RCC 7860 (cell line): ENCODE measurements around the gene OR1D2.
"Not testable (repeated sequence)": the region's sequence is repeated elsewhere in the genome, so short reads cannot be mapped to it uniquely, and the experiment has no call there.

Experiments
- DNase-seq: peaks from one replicate; pipeline ENCODE4 v3.0.0-alpha.2; 2015; ENCODE audit warnings: low spot score
- FAIRE-seq: peaks from 2 replicates; lab custom pipeline; 2012; peaks lifted over from hg19 to GRCh38; lab: Jason Lieb, UNC

The OR1D2 gene, protein sequence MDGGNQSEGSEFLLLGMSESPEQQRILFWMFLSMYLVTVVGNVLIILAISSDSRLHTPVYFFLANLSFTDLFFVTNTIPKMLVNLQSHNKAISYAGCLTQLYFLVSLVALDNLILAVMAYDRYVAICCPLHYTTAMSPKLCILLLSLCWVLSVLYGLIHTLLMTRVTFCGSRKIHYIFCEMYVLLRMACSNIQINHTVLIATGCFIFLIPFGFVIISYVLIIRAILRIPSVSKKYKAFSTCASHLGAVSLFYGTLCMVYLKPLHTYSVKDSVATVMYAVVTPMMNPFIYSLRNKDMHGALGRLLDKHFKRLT

DNA sequence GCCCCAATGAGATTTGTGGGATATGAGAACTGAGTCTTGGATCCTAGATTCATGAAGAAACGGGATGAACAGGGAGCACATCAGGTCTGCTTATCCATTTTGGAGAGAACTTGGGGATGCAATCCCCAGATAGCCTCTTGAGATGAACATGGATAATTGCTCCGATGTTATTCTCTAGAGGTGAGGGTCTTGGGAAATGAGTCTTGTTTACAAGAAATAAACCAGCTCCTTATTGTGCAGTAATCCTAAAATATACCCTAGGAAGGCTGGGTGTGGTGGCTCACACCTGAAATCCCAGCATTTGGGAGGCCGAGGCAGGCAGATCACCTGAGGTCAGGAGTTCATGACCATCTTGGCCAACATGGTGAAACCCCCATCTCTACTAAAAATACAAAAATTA, at the start of gene OR1D2:
Gene OR1D2 (minus strand): TSS at position 101 of the 400 bp plus-strand sequence. CDS start 11,426 bp downstream, outside the sequence.
- DNase-seq (no peak), FAIRE-seq (no peak)

DNA sequence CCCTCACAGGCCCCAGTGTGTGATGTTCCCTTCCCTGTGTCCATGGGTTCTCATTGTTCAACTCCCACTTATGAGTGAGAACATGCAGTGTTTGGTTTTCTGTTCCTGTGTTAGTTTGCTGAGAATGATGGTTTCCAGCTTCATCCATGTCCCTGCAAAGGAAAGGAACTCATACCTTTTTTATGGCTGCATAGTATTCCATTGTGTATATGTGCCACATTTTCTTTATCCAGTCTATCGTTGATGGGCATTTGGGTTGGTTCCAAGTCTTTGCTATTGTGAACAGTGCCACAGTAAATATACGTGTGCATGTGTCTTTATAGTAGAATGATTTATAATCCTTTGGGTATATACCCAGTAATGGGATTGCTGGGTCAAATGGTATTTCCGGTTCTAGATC, 33.3 kb upstream of the OR1D2 start:
- FAIRE-seq, DNase-seq: not testable (repeated sequence)

DNA sequence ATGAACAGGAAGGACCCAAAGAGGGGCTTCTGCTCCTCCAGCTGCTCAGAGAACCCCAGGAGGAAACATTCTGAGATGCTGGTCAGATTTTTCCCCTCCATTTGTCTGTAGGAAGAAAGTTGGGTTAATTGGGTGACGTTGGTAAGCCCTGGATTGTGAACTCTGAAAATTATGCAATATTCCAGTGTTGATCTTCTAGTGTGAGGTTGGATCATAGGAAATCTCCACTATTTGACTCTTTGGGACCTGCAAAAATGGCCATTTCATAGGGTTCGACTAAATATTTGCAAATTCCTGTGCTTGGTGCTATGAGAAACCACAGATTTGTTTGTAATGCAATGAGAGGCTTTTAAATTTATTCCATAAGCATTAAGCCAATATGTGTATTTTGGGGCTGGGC, 23.2 kb upstream of the OR1D2 start, which contains the start of gene OR1G1:
Gene OR1G1 (minus strand): TSS at position 101 of the 400 bp plus-strand sequence. CDS start 0 bp downstream, at position 101.
- no peak for FAIRE-seq

DNA sequence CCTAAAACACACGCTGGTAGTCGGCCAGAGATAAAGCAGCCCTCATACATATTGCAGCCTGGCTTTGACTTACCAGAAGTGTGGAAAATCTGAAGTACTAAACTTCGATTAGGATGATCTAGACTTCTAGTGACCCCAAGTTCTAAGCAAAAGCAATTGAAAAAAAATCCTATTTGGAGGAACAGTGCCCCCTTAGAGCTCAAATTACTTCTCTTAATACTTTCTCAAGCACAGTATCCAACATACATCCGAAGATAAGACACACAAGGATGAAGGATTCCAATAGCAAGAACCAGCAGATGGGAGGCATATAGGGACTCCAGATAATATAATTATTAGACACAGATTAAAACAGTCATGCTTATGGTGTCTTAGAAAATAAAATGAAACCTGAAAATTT, 30.4 kb downstream of the OR1D2 start:
- DNase-seq, FAIRE-seq: not testable (repeated sequence)

More for the DNA sequence above, 23.2 kb upstream of the OR1D2 start, which contains the start of gene OR1G1:
- no peak for DNase-seq

DNA sequence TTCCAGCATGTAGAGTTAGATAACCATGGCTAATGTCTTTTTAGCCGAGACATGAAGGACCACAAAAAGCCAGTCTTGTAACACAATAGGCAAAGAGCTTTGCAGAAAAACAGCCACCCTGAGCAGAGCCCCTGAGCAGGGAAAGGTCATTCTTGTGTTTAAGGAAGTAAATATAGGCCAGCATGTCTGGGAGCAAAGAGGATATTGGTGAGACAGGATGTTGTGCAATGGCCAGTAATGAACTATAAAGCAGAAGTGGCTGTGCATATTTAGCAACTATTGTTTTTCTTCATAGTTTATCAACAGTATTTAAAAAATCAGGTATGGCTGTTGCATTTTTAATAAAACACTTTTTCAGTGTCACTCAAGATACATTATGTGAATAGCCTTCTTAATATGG, 39.0 kb downstream of the OR1D2 start:
- not testable (repeated sequence) for FAIRE-seq, DNase-seq

DNA sequence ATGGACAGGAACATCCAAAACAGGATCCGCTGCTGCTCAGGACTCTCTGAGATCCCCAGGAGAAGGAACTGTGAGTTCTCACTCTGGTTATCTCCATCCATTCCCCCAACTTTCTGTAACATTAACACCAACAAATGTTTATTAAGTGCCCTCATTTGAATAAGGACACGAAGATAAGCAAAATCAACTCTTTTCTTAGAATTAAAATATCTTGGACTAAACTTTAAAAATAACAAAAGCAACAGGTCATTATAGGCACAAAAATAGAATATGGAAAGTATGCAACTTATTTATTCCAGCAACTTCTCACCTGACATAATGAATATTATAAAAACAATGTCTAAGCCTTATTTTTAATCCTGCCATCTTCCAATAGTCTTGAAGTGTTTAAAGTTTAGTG, 40.7 kb downstream of the OR1D2 start, which contains the start of gene OR1D5:
Gene OR1D5 (minus strand): TSS at position 101 of the 400 bp plus-strand sequence. CDS start 0 bp downstream, at position 101.
- not testable (repeated sequence) for DNase-seq

DNA sequence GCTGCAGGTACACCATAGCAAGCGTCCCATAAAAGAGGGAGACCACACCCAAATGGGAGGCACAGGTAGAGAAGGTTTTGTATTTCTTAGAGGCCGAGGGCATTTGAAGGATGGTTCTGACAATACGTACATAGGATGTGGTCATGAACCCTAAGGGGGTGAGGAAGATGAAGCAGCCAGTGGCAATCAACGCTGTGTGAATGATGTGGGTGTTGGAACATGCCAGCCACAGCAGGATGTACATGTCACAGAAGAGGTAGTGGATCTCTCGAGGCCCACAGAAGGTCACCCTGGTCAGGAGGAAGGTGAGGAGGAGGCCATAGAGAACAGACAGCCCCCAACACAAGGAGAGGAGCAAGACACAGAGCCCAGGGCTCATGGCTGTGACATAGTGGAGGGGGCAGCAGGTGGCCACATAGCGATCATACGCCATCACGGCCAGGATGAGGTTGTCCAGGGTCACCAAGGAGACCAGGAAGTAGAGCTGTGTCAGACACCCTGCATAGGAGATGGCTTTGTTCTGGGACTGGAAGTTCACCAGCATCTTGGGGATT, 41.3 kb downstream of the OR1D2 start:
- not testable (repeated sequence) for FAIRE-seq, DNase-seq

More for the DNA sequence above, 40.7 kb downstream of the OR1D2 start, which contains the start of gene OR1D5:
- not testable (repeated sequence) for FAIRE-seq

DNA sequence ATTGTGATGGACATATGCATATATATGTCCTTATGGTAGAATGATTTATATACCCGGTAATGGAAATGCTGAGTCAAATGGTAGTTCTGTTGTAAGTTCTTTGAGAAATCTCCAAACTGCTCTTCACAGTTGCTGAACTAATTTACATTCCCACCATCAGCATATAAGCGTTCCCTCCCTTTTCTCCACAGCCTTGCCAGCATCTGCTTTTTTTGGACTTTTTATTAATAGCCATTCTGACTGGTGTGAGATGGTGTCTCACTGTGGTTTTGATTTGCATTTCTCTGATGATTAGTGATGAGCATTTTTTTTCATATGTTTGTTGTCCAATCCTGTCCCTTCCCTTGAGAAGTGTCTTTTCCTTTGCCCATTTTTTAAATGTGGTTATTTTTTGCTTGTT, 49.4 kb downstream of the OR1D2 start:
- DNase-seq, FAIRE-seq: not testable (repeated sequence)

DNA sequence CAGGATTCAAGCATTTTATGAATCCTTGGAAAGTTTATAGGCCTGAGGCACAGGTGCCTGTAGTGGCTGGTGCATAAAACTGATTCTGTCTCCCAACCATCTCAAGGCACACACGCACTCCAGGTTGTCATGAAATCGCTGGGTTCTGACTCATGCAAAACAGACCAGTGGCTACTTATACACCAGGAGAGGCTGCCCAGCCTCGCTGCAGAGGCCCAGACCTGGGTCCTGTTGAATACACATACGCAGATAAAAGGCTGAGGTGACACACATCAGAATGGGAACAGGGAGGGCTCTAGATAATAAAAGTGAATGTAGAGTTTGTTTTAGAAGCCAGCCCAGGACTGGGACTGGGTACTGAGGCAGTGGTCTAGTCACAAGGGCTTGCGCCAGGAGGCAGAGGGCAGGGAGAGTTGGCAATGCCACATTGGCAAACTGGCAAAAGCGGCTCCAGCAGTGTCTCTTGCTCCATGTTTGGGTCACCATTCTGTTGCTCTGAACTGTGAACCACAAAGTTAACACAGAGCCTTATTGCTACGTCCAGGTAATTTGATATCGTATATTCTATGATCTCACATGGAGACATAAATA, 54.4 kb downstream of the OR1D2 start:
- FAIRE-seq (no peak), DNase-seq (no peak)

DNA sequence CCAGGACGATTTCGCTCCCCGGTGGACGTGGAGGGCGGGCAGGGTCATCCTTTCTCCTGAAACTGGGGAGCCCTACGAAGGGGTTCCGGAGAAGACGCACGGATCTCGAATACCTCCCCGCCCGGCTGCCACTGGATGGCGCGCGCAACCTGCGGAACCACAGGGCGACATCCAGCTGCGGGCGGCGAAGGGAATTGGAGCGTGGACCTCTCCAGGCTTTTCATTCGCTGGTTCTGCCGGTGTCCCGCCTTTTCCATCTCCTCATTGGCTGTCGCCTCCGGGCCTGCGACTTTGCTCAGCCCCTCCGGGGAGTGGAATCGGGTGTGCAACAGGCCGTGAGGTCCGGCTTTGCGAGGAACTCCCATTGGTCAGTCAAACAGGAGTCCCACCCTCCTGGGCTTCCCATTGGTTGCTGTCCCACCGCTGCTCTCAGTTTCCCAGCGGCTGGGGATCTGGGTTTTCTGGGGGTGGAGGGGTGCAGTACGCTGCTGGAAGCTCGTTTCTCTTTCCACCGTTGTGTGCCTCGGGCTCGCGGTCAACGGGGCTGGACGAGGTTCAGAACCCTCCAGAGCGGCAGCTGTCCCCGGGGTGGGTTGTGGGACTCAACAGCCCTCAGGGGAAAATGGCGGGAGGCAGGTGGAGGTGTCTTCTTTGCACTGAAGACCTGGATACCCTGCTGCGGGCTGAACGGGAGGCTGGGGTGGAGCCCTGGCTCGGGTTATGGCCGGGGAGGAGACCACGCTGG, 55.3 kb downstream of the OR1D2 start:
- peak; percentile 71 for DNase-seq
- peak; percentile 60 for FAIRE-seq

DNA sequence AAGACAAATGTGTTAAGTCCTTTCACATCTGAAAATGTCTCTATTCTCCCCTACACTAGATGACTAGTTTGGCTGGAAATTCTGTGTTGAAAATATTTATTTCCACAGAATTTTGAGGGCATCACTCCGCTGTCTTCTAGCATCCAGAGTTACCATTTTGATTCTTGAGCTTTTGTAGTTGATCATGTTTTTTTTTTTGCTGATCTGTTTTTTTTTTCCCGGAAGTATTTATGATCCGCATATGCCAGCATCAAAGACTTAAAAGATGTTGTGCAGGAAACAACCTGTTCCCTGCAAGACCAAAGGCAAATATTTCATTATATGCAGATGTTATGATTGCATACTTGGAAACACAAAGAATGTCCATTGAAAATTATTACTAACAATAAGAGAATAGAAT, 57.5 kb downstream of the OR1D2 start:
- FAIRE-seq = no peak
- DNase-seq = no peak

DNA sequence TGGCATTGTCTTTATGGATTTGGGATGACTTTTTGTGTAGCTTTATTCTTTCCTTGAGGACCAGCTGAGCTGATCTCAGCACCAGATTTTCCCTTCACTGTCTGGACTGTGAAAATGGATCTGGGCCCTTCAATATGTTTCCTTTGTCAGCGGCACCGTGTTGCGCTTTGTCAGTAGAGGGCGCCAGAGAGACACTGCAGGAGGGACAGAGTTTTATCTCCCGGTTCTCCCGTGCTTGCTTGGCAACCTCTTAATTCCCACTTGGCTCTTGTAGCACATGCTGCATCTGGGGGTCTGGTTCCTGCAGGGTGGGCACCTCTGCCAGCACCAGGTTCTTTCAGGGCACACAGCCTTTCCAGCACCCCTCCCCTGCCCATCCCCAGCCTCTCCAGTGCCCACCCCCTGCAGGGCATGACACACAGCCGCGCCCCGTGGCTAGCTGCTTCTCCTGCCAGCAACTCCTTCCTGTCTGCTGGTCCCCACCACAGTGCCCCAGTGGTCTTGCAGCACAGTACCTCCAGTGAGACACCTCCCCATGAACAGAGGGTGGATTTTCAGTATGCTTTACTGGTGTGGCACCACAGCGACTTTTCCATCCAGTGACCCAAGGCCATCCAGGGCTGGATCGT, 60.4 kb downstream of the OR1D2 start:
- DNase-seq (no peak), FAIRE-seq (no peak)

DNA sequence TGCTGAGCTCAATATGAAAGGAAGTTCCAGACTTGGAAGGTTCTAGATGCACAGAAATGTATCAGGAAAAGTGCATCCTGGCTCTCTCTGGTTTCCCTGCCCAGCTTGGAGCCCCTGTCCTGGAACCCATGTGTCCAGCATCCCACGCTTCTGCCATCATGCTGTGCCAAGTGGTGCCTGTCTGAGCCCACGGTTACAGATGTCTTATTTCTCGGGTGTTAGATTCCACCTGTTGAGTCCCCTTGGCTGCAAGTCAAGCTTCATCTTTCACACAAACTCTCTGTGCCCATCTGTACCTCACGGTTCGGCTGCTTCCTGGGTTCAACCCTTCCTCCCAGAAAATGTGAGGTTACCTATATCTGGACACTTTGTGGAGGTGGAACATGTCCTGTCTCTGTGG, 63.3 kb downstream of the OR1D2 start:
- DNase-seq (no peak), FAIRE-seq (no peak)

DNA sequence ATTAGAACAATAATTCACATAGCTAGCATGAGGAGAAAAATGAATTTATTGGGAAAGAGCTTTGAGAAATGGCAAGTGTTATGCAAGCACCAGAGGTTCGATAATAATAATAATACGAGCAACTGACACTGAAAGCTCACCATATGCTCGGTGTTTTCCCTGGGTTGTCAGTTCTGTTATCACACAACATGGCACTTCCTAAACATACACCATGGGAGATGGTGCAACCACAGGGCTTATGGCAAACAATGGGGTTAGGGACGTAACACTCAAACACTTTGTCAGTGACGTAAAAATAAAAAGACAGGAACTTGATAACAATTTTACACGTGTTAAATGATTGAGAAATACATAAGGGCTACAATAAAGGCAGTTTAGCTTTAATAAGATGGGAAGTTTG, 64.5 kb downstream of the OR1D2 start:
- no peak for FAIRE-seq
- DNase-seq = no peak

DNA sequence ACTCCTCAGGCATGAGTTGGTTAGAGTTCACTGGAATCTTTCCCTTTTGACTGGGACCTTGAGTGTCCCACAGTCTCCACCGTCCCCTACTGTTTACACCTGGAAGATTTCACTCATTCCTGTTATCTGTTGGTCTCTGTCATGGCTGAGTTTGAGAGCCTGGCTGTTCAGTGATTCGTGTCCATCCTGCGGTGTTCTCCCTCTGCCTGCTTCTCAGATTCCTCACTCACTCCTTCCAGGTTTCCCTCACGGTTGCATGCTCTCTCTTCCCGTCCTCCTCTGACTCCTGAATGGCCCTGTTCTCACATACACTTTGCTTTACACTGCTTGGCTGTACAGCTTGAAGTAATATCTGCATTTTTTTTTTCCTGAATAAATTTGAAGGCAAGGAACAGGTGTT, 65.3 kb downstream of the OR1D2 start:
- DNase-seq (peak; percentile 13), FAIRE-seq (no peak)
